HG02870 (cell line): ENCODE data around the gene HSD17B2.
"Not testable (repeated sequence)": the region's sequence is repeated elsewhere in the genome, so short reads cannot be mapped to it uniquely, and the experiment has no call there.

ENCODE experiments used
- ATAC-seq: cut with Tn5 transposase; IDR thresholded peaks from one replicate; pipeline ENCODE4 v1.9.1; 2021; ENCODE audit warnings: mild to moderate bottlenecking, moderate library complexity; ENCODE audit not compliant: unreplicated experiment

HSD17B2 gene

GRCh38 chr16:82118749-82119148 is 83.7 kb downstream of the HSD17B2 start:
- no peak for ATAC-seq

- ATAC-seq: no peak
These were observed 84.4 kb downstream of the HSD17B2 start for GRCh38 chr16:82119405-82119804.

GRCh38 chr16:82124651-82125050 is 89.6 kb downstream of the HSD17B2 start:
- no peak for ATAC-seq

- no peak for ATAC-seq
These were observed 94.8 kb downstream of the HSD17B2 start for GRCh38 chr16:82129881-82130280.

GRCh38 chr16:82133798-82134197 is 98.7 kb downstream of the HSD17B2 start:
- no peak for ATAC-seq

GRCh38 chr16:82134846-82135245 is 99.8 kb downstream of the HSD17B2 start:
- no peak for ATAC-seq

GRCh38 chr16:82135844-82136243 is 100.8 kb downstream of the HSD17B2 start:
- ATAC-seq: no peak

- no peak for ATAC-seq
These were observed 102.1 kb downstream of the HSD17B2 start for GRCh38 chr16:82136956-82137821.

GRCh38 chr16:82137822-82138167 is 102.7 kb downstream of the HSD17B2 start:
- ATAC-seq: no peak

- no peak for ATAC-seq
These were observed 103.6 kb downstream of the HSD17B2 start for GRCh38 chr16:82138478-82139285.

- not testable (repeated sequence) for ATAC-seq
These were observed 104.2 kb downstream of the HSD17B2 start for GRCh38 chr16:82139286-82139571.

- no peak for ATAC-seq
These were observed 111.5 kb downstream of the HSD17B2 start for GRCh38 chr16:82146556-82146955.

GRCh38 chr16:82146957-82147356 is 111.9 kb downstream of the HSD17B2 start:
- ATAC-seq: no peak

GRCh38 chr16:82147546-82147945 is 112.5 kb downstream of the HSD17B2 start:
- ATAC-seq: no peak
